Fibroblast of gingiva (primary cell): Measurements from ENCODE around the gene GRAP2.

Source experiments
- DNase-seq: peaks from one replicate; pipeline ENCODE4 v3.0.0-alpha.2; 2011; ENCODE audit warnings: low read depth

Gene GRAP2

GRCh38 chr22:39994041-39994565, 93.2 kb downstream of the GRAP2 start:
- no peak for DNase-seq

- no peak for DNase-seq
Measured at GRCh38 chr22:39994566-39995392, 93.9 kb downstream of the GRAP2 start, which contains the start of gene FAM83F. TSS of gene FAM83F (plus strand) at chr22:39994954. CDS start at chr22:39995043, 89 bp downstream.

GRCh38 chr22:39995393-39996252, 94.7 kb downstream of the GRAP2 start:
- no peak for DNase-seq

GRCh38 chr22:39996732-39997131, 95.8 kb downstream of the GRAP2 start:
- no peak for DNase-seq

GRCh38 chr22:39997421-39997820, 96.5 kb downstream of the GRAP2 start:
- DNase-seq: no peak

- DNase-seq: no peak
Measured at GRCh38 chr22:39997939-39998726, 97.2 kb downstream of the GRAP2 start.

GRCh38 chr22:39999144-39999757, 98.4 kb downstream of the GRAP2 start:
- no peak for DNase-seq

- DNase-seq: no peak
Measured at GRCh38 chr22:40000171-40000570, 99.3 kb downstream of the GRAP2 start.

- DNase-seq: no peak
Measured at GRCh38 chr22:40001106-40001505, 100.2 kb downstream of the GRAP2 start.

GRCh38 chr22:40001800-40002577, 101.1 kb downstream of the GRAP2 start:
- no peak for DNase-seq

- no peak for DNase-seq
Measured at GRCh38 chr22:40002935-40003715, 102.2 kb downstream of the GRAP2 start.

GRCh38 chr22:40004836-40005235, 104.0 kb downstream of the GRAP2 start:
- no peak for DNase-seq

GRCh38 chr22:40006641-40007040, 105.8 kb downstream of the GRAP2 start:
- no peak for DNase-seq

GRCh38 chr22:40007853-40008710, 107.2 kb downstream of the GRAP2 start:
- no peak for DNase-seq

- no peak for DNase-seq
Measured at GRCh38 chr22:40008726-40009291, 107.9 kb downstream of the GRAP2 start.

GRCh38 chr22:40009292-40009774, 108.4 kb downstream of the GRAP2 start:
- no peak for DNase-seq

- no peak for DNase-seq
Measured at GRCh38 chr22:40009951-40010671, 109.2 kb downstream of the GRAP2 start.

- DNase-seq: no peak
Measured at GRCh38 chr22:40010746-40011145, 109.9 kb downstream of the GRAP2 start.
